IPS-18a (cell line): ENCODE data around the gene CCDC138.

Experiments used
- H3K27ac ChIP-seq: one replicate; pipeline ENCODE4 v1.5.1; 2013; ENCODE audit warnings: low read length
- H3K27me3 ChIP-seq: one replicate; pipeline ENCODE4 v1.6.1; 2013; ENCODE audit warnings: mild to moderate bottlenecking, low read length; ENCODE audit not compliant: control insufficient read depth, insufficient read depth
- H3K36me3 ChIP-seq: one replicate; pipeline ENCODE4 v1.6.1; 2013; ENCODE audit warnings: low read depth, low read length; ENCODE audit not compliant: control insufficient read depth
- H3K4me1 ChIP-seq: one replicate; pipeline ENCODE4 v1.6.1; 2013; ENCODE audit warnings: low read depth, low read length; ENCODE audit not compliant: control insufficient read depth
- H3K4me3 ChIP-seq: one replicate; pipeline ENCODE4 v1.5.1; 2013; ENCODE audit warnings: low read length
- H3K9ac ChIP-seq: one replicate; pipeline ENCODE4 v1.6.1; 2013; ENCODE audit warnings: mild to moderate bottlenecking, low read length, moderate library complexity
- H3K9me3 ChIP-seq: one replicate; pipeline ENCODE4 v1.6.1; 2013; ENCODE audit warnings: low read depth, low read length; ENCODE audit not compliant: control insufficient read depth

CCDC138 gene

GRCh38 chr2:108896741-108897140, 110.2 kb downstream of the CCDC138 start:
- Histone ChIP-seq H3K27me3 (no peaks in the 10 kb centered on the region), H3K9ac (no peak overlapping the region), H3K36me3 (no peaks in the 10 kb centered on the region), H3K4me3 (no peak overlapping the region), H3K4me1 (peaks cover 3% of the 10 kb centered on the region), H3K9me3 (no peaks in the 10 kb centered on the region), H3K27ac (no peak overlapping the region)

GRCh38 chr2:108898315-108899082, 111.9 kb downstream of the CCDC138 start:
- Histone ChIP-seq H3K36me3 (no peaks in the 10 kb centered on the region), H3K9me3 (no peaks in the 10 kb centered on the region), H3K9ac (no peak overlapping the region), H3K27ac (no peak overlapping the region), H3K4me1 (peaks cover 3% of the 10 kb centered on the region), H3K27me3 (no peaks in the 10 kb centered on the region), H3K4me3 (no peak overlapping the region)

GRCh38 chr2:108904680-108905079, 118.1 kb downstream of the CCDC138 start:
- Histone ChIP-seq H3K9ac (no peak overlapping the region), H3K4me3 (no peak overlapping the region), H3K4me1 (no peaks in the 10 kb centered on the region)

GRCh38 chr2:108905176-108905575, 118.6 kb downstream of the CCDC138 start:
- H3K27ac ChIP-seq, result no peak overlapping the region
- H3K4me1 ChIP-seq, result no peaks in the 10 kb centered on the region
- H3K36me3 ChIP-seq, result no peaks in the 10 kb centered on the region
- no peak overlapping the region for H3K4me3 ChIP-seq
- H3K27me3 ChIP-seq, result no peaks in the 10 kb centered on the region
- no peaks in the 10 kb centered on the region for H3K9me3 ChIP-seq
- H3K9ac ChIP-seq, result no peak overlapping the region

More at GRCh38 chr2:108904680-108905079, 118.1 kb downstream of the CCDC138 start:
- no peaks in the 10 kb centered on the region for H3K36me3 ChIP-seq
- H3K27ac ChIP-seq, result no peak overlapping the region
- no peaks in the 10 kb centered on the region for H3K9me3 ChIP-seq
- no peaks in the 10 kb centered on the region for H3K27me3 ChIP-seq

- Histone ChIP-seq H3K9me3 (no peaks in the 10 kb centered on the region), H3K27ac (no peak overlapping the region), H3K9ac (no peak overlapping the region), H3K4me1 (no peaks in the 10 kb centered on the region), H3K36me3 (no peaks in the 10 kb centered on the region), H3K27me3 (no peaks in the 10 kb centered on the region), H3K4me3 (no peak overlapping the region)
These were observed 119.3 kb downstream of the CCDC138 start for GRCh38 chr2:108905906-108906305.

- H3K9ac ChIP-seq, result no peak overlapping the region
- no peak overlapping the region for H3K4me3 ChIP-seq
- no peaks in the 10 kb centered on the region for H3K4me1 ChIP-seq
- H3K9me3 ChIP-seq, result no peaks in the 10 kb centered on the region
- no peak overlapping the region for H3K27ac ChIP-seq
- H3K36me3 ChIP-seq, result no peaks in the 10 kb centered on the region
- no peaks in the 10 kb centered on the region for H3K27me3 ChIP-seq
These were observed 120.0 kb downstream of the CCDC138 start for GRCh38 chr2:108906403-108907077.

- H3K36me3 ChIP-seq, result no peaks in the 10 kb centered on the region
These were observed 121.5 kb downstream of the CCDC138 start for GRCh38 chr2:108907822-108908712.

GRCh38 chr2:108908713-108909070, 122.1 kb downstream of the CCDC138 start:
- no peaks in the 10 kb centered on the region for H3K36me3 ChIP-seq
- no peak overlapping the region for H3K27ac ChIP-seq
- H3K9ac ChIP-seq, result no peak overlapping the region
- no peaks in the 10 kb centered on the region for H3K4me1 ChIP-seq
- no peaks in the 10 kb centered on the region for H3K27me3 ChIP-seq
- H3K4me3 ChIP-seq, result no peak overlapping the region
- no peaks in the 10 kb centered on the region for H3K9me3 ChIP-seq

More at GRCh38 chr2:108907822-108908712, 121.5 kb downstream of the CCDC138 start:
- Histone ChIP-seq H3K9ac (no peak overlapping the region), H3K4me1 (no peaks in the 10 kb centered on the region), H3K9me3 (no peaks in the 10 kb centered on the region), H3K27me3 (no peaks in the 10 kb centered on the region), H3K4me3 (no peak overlapping the region), H3K27ac (no peak overlapping the region)

- H3K4me1 ChIP-seq, result no peaks in the 10 kb centered on the region
- H3K36me3 ChIP-seq, result no peaks in the 10 kb centered on the region
- H3K9me3 ChIP-seq, result no peaks in the 10 kb centered on the region
- H3K4me3 ChIP-seq, result no peak overlapping the region
- H3K27me3 ChIP-seq, result no peaks in the 10 kb centered on the region
- no peak overlapping the region for H3K9ac ChIP-seq
- no peak overlapping the region for H3K27ac ChIP-seq
These were observed 122.8 kb downstream of the CCDC138 start for GRCh38 chr2:108909275-108909823.

- no peaks in the 10 kb centered on the region for H3K36me3 ChIP-seq
- H3K9me3 ChIP-seq, result no peaks in the 10 kb centered on the region
- no peaks in the 10 kb centered on the region for H3K27me3 ChIP-seq
- no peaks in the 10 kb centered on the region for H3K4me1 ChIP-seq
- H3K27ac ChIP-seq, result no peak overlapping the region
- H3K9ac ChIP-seq, result no peak overlapping the region
- H3K4me3 ChIP-seq, result no peak overlapping the region
These were observed 123.5 kb downstream of the CCDC138 start for GRCh38 chr2:108910011-108910431.
